Upper lobe of left lung (tissue), 4 donors: ENCODE results near the gene BFSP2.

ENCODE experiments used
- EP300 ChIP-seq, 4 donors: sonication (generic); formaldehyde crosslinking; IDR thresholded peaks; one replicate each; pipeline ENCODE4 v1.5.1; 2017; ENCODE audit warnings: antibody characterized with exemption in 4 of 4, control low read depth in 2 of 4
- POLR2A ChIP-seq, 4 donors: fragments of 450-650 bp; IDR thresholded peaks; one replicate each; pipeline ENCODE4 v1.5.1; 2016 to 2017; ENCODE audit warnings: antibody characterized with exemption in 4 of 4, mild to moderate bottlenecking in 2 of 4
- POLR2AphosphoS5 ChIP-seq, 2 donors: sonication (generic); formaldehyde crosslinking; IDR thresholded peaks; one replicate each; pipeline ENCODE4 v1.5.1; 2017; ENCODE audit warnings: antibody characterized with exemption in 2 of 2
- TF ChIP-seq, protein P1 (sequence below), 6 experiments: fragments of 450-650 bp in 4 of 6; fragments of 200-600 bp in 2 of 6; sonication (generic) in 2 of 6; IDR thresholded peaks; one replicate each; pipeline ENCODE4 v1.5.1; 2016 to 2019; ENCODE audit warnings: antibody characterized with exemption in 6 of 6

DNA sequence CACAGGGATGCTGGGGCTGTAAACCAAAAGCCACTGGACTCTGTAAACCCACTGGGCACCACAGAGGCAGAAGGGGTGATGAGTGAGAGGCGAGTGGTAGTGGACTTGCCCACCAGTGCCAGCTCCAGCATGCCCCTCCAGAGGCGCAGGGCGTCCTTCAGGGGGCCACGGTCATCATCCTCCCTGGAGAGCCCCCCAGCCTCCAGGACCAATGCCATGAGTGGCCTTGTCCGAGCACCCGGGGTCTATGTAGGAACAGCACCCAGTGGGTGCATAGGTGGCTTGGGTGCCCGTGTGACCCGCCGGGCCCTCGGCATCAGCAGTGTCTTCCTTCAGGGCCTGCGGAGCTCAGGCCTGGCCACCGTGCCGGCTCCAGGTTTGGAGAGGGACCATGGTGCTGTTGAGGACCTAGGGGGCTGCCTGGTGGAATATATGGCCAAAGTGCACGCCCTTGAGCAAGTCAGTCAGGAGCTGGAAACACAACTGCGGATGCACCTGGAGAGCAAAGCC, at the start of gene BFSP2:
- TF ChIP-seq, protein P1, sequence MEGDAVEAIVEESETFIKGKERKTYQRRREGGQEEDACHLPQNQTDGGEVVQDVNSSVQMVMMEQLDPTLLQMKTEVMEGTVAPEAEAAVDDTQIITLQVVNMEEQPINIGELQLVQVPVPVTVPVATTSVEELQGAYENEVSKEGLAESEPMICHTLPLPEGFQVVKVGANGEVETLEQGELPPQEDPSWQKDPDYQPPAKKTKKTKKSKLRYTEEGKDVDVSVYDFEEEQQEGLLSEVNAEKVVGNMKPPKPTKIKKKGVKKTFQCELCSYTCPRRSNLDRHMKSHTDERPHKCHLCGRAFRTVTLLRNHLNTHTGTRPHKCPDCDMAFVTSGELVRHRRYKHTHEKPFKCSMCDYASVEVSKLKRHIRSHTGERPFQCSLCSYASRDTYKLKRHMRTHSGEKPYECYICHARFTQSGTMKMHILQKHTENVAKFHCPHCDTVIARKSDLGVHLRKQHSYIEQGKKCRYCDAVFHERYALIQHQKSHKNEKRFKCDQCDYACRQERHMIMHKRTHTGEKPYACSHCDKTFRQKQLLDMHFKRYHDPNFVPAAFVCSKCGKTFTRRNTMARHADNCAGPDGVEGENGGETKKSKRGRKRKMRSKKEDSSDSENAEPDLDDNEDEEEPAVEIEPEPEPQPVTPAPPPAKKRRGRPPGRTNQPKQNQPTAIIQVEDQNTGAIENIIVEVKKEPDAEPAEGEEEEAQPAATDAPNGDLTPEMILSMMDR (IDR thresholded peaks at IDR 0.05): no peak
- TF ChIP-seq POLR2A (IDR thresholded peaks at IDR 0.05) (no peak), POLR2AphosphoS5 (IDR thresholded peaks at IDR 0.05) (no peak), EP300 (IDR thresholded peaks at IDR 0.05) (no peak)
